Measurements from ENCODE around the gene PCDHA10.

DNA sequence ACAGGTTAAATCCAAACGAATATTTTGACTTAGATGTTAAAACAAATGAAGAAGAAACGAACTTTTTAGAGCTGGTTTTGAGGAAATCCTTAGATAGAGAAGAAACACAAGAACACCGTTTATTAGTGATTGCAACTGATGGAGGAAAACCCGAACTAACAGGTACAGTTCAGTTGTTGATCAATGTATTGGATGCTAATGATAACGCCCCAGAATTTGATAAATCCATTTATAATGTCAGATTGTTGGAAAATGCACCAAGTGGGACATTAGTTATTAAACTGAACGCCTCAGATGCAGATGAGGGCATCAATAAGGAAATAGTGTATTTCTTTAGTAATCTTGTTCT is 33.4 kb upstream of the PCDHA10 start:
- TF ChIP-seq, protein P1, sequence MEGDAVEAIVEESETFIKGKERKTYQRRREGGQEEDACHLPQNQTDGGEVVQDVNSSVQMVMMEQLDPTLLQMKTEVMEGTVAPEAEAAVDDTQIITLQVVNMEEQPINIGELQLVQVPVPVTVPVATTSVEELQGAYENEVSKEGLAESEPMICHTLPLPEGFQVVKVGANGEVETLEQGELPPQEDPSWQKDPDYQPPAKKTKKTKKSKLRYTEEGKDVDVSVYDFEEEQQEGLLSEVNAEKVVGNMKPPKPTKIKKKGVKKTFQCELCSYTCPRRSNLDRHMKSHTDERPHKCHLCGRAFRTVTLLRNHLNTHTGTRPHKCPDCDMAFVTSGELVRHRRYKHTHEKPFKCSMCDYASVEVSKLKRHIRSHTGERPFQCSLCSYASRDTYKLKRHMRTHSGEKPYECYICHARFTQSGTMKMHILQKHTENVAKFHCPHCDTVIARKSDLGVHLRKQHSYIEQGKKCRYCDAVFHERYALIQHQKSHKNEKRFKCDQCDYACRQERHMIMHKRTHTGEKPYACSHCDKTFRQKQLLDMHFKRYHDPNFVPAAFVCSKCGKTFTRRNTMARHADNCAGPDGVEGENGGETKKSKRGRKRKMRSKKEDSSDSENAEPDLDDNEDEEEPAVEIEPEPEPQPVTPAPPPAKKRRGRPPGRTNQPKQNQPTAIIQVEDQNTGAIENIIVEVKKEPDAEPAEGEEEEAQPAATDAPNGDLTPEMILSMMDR (IDR thresholded peaks at IDR 0.05; ENCODE audit: low read length) = no peak
- TF ChIP-seq EZH2 (IDR thresholded peaks at IDR 0.05; ENCODE audit: borderline replicate concordance, low read length) = no peak

Measured in OCI-LY1 (cell line).